ENCODE measurements around the gene IQCE. TPM values are rescaled to one million over a fixed set of nuclear protein-coding genes. Genes with fewer than 3 reads are reported as not detected.

Gene IQCE
- total RNA-seq, 1 donor from 2014 or later, result 22.2 TPM

GRCh38 chr7:2633538-2634266 is 74.9 kb downstream of the IQCE start:
- peak; percentile 78 for DNase-seq

GRCh38 chr7:2634267-2635145 is 75.7 kb downstream of the IQCE start:
- TF ChIP-seq CTCF (IDR thresholded peaks at IDR 0.05), result no peak
- Histone ChIP-seq H3K9me3 (no peaks in the 10 kb centered on the region), H3K27ac (peak overlapping the region; percentile 70), H3K36me3 (no peaks in the 10 kb centered on the region), H3K4me3 (peak overlapping the region; percentile 87), H3K27me3 (no peaks in the 10 kb centered on the region), H3K4me1 (peaks cover 53% of the 10 kb centered on the region)
- intact Hi-C loops (cut with DNase I), result no loop called here
- DNase-seq, result no peak
- ATAC-seq, result no peak

More at GRCh38 chr7:2633538-2634266, 74.9 kb downstream of the IQCE start:
- no peak for TF ChIP-seq CTCF (IDR thresholded peaks at IDR 0.05)
- intact Hi-C loops (cut with DNase I), result no loop called here
- peak; percentile 33 for ATAC-seq
- peak overlapping the region; percentile 87 for H3K4me3 ChIP-seq
- H3K36me3 ChIP-seq, result no peaks in the 10 kb centered on the region
- H3K9me3 ChIP-seq, result no peaks in the 10 kb centered on the region
- peak overlapping the region; percentile 70 for H3K27ac ChIP-seq
- no peaks in the 10 kb centered on the region for H3K27me3 ChIP-seq
- H3K4me1 ChIP-seq, result peaks cover 50% of the 10 kb centered on the region

DNA sequence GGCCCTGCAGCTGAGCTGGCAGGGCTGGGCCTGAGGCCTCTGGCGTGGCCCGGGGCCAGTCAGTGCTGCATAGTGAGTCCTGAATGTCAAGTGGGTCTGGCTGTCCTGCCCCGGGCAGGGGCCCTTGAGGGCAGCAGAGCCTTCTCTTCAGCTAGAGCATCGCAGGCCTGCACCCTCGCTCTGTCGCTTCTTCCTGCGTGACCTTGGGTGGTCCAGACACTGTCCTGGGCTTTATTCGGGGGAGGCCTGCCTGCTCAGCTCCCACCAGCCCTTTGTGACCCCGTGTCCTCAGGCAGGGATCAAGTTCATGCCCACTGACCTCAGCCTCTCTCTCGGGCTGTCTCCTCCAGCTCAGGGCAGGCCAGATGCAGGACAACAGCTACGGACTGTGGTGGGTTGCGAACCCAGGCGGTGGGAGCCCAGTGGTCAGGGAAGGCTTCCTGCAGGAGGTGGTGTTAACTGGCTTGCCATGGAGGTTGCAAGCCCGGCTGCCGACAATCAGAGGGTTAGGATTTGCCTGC is 76.4 kb downstream of the IQCE start:
- intact Hi-C loops (cut with DNase I), result no loop called here
- peaks cover 59% of the 10 kb centered on the region for H3K4me1 ChIP-seq
- no peaks in the 10 kb centered on the region for H3K36me3 ChIP-seq
- H3K27me3 ChIP-seq, result no peaks in the 10 kb centered on the region
- no peak overlapping the region for H3K27ac ChIP-seq
- H3K9me3 ChIP-seq, result no peaks in the 10 kb centered on the region
- TF ChIP-seq CTCF (IDR thresholded peaks at IDR 0.05), result no peak
- DNase-seq (no peak), ATAC-seq (no peak)
- no peak overlapping the region for H3K4me3 ChIP-seq

DNA sequence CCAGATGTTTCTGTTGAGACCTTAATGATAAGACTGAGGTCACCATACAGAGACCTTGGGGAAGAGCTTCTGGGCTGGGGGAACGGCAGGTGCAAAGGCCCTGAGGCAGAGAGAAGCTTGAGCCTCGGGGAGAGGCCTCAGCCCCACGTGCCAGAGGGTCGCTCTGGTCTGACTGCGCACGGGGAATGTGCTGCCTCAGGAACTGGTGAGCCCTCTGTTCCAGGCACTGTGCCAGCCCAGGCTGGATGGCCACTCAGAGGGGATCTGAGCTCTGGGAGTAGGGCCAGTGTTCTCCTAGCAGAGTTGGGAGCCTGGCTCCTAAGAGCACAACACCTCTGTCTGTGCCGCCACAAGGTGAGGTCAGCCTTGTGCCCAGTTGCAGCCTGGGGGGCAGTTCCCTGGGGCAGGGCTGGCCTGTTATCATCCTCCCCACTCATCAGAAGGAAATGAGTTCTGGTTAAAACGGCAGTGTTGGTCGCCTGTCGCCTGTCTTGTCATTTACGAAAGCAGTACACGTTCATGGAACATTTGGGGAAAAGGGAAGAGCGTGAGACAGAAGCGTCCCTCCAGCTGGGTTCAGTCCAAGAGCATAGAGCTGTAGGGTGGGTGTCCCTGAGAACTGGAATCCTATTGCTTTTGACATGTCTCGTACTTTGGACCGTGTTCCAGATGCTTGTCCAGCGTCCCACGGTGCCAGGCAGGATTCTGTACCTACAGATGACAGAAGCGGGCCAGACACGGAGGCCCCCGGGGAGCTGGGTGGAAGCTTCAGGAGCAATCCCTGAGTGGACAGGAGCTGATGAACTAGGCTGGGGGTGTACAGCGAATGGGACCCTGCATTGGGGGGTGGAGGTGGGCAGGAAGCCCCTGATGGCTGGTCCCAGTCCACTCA is 77.3 kb downstream of the IQCE start:
- intact Hi-C loops (cut with DNase I), result no loop called here
- Histone ChIP-seq H3K27ac (peak overlapping the region; percentile 18), H3K4me3 (no peak overlapping the region), H3K9me3 (no peaks in the 10 kb centered on the region), H3K36me3 (no peaks in the 10 kb centered on the region), H3K27me3 (no peaks in the 10 kb centered on the region), H3K4me1 (peaks cover 64% of the 10 kb centered on the region)
- DNase-seq (peak; percentile 81), ATAC-seq (no peak)
- no peak for TF ChIP-seq CTCF (IDR thresholded peaks at IDR 0.05)

- intact Hi-C loops (cut with DNase I), result no loop called here
- no peak for TF ChIP-seq CTCF (IDR thresholded peaks at IDR 0.05)
- no peak overlapping the region for H3K4me3 ChIP-seq
- no peaks in the 10 kb centered on the region for H3K9me3 ChIP-seq
- H3K27ac ChIP-seq, result peak overlapping the region; percentile 36
- ATAC-seq (no peak), DNase-seq (no peak)
- H3K27me3 ChIP-seq, result no peaks in the 10 kb centered on the region
- H3K4me1 ChIP-seq, result peaks cover 70% of the 10 kb centered on the region
- H3K36me3 ChIP-seq, result no peaks in the 10 kb centered on the region
Observed at GRCh38 chr7:2637066-2637471, 78.3 kb downstream of the IQCE start.
